Retinal pigment epithelial cell (primary cell): ENCODE measurements around the gene GAP43.

Experiments
- DNase-seq: peaks from one replicate; pipeline ENCODE4 v3.0.0-alpha.2; 2010; ENCODE audit warnings: low read depth
- H3K4me3 ChIP-seq: 2 replicates; pipeline ENCODE4 v1.5.1; 2011; ENCODE audit warnings: mild to moderate bottlenecking, low read length, control low read depth, moderate library complexity
- TF ChIP-seq, protein P1 (sequence below): conservative IDR thresholded peaks from 2 replicates; pipeline ENCODE4 v1.5.1; 2011; ENCODE audit warnings: low read depth, low read length, control low read depth, inconsistent platforms

GAP43 gene

DNA sequence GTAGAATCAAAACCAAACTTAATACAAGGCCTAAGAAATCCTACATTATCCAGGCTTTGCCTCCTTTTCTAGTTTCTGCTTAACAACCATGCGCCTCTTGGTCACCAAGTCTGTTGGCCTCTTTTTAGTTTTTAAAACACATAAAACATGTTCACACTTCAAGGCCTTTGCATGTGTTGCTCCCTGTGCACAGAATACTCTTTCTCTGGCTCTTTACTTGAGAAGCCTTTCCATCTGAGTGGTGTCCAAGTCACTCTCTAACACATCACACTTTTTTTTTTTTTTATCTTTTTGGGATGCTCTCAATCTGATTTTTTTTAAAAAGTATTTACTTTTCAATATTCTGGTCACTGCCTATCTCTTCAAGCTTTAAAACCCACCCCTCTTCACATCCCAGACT, 14.9 kb downstream of the GAP43 start:
- TF ChIP-seq, protein P1, sequence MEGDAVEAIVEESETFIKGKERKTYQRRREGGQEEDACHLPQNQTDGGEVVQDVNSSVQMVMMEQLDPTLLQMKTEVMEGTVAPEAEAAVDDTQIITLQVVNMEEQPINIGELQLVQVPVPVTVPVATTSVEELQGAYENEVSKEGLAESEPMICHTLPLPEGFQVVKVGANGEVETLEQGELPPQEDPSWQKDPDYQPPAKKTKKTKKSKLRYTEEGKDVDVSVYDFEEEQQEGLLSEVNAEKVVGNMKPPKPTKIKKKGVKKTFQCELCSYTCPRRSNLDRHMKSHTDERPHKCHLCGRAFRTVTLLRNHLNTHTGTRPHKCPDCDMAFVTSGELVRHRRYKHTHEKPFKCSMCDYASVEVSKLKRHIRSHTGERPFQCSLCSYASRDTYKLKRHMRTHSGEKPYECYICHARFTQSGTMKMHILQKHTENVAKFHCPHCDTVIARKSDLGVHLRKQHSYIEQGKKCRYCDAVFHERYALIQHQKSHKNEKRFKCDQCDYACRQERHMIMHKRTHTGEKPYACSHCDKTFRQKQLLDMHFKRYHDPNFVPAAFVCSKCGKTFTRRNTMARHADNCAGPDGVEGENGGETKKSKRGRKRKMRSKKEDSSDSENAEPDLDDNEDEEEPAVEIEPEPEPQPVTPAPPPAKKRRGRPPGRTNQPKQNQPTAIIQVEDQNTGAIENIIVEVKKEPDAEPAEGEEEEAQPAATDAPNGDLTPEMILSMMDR: no peak
- H3K4me3 ChIP-seq: no peak overlapping the region
- DNase-seq: no peak

DNA sequence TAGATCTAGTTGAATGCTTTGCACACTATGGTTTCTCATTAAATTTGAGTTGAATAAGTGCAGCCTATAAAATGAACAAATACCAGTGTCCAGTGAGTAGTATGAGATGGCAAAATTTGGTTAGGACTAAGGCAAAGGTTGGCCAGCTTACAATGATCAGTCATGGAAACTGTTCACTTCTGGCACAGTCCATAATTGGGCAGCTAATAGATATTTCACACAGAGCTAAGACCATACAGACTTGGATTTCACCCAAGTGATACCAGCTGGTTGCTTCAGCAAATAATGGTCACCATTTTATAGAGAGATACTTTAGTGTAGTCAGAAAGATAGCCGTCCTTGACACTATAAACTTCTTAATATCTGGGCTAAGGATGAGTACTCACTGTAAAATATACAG, 15.7 kb downstream of the GAP43 start:
- TF ChIP-seq, protein P1: no peak
- H3K4me3 ChIP-seq: no peak overlapping the region
- DNase-seq: no peak

DNA sequence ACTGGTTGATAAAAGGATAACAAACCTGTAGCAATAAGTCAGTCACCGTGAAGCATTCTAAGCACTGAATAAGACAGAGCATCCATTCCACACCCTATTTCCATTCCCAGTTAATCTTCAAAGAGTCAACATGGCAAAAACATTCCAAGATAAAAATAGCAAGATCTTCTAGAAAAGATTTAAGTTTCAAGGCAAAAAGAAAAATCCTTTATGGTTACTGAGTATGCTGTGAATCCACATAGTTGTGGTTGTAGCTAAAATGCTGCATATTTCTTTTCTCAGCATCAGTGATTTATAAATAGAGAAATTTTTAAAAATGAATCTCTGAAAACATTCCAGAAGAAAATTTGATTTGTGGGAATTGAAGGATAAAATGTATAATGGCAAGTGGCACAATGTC, 21.1 kb downstream of the GAP43 start:
- TF ChIP-seq, protein P1: no peak
- no peak overlapping the region for H3K4me3 ChIP-seq
- no peak for DNase-seq

DNA sequence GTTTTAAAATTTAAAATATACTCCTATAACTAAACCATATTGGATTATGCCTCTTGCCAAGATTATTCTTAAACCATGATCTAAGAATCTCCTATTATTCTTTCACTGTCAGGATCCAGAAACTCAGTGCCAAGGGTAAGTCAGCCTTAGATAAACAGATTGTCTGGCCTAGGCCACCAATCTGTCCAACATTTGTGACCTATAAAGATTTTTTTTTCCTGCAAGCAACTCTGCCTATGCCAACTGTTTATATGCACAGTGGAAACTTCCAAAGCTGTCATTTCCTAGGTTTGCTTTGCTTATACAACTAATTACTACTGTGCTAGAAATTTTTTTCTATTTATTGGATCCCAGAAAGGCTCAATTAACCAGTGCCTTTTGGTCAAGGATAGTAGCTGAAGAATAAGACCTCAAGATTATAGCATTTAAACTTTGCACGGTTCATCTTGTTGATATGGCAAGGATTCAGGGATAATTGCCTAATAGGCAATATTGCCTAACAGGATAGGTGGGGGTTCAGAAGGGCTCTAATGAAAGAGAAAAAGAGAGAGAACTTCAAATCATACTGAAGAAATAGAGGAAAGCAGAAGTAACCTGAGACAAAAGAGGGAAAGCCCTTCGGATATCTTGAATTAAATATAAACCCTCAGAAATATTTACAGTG, 22.8 kb downstream of the GAP43 start:
- no peak for DNase-seq
- TF ChIP-seq, protein P1: no peak
- no peak overlapping the region for H3K4me3 ChIP-seq

DNA sequence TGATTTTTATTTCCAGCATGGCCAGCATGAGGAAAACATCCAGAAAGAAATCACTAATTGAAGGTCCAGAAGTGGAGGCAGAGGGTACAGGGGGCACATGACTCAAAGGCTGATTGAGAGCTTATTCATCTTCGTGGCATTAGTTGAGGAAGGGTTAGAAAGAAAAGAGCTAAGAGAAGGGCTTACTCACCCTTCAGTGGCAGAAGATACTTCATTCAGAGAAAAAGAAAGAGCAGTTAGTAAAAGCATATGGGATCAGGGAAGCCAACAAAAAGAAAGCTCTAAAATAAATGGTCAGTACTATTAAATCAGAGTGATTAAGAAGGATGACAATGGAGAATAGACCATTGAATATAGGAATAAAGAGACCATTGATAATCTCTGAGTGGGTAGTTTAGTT, 25.2 kb downstream of the GAP43 start:
- TF ChIP-seq, protein P1: no peak
- DNase-seq: no peak
- H3K4me3 ChIP-seq: no peak overlapping the region

DNA sequence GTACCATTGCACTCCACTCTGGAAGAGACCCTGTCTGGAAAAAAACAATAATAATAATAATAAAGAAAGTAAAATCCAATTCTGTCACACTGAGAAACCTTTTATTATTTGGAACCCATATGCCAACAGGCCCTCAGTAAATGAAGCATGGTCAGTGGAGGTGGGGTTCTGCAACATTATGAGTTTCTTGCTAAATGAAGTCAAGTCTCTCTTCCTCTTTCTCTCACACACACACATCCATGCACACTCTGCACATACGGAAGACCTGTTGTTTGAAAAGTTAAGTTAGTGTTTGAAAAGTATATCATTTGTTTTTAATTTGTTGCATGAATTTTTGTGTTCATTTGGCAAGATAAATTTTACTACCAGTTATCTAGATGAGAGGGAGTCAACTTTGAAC, 27.8 kb downstream of the GAP43 start:
- DNase-seq: no peak
- TF ChIP-seq, protein P1: no peak
- no peak overlapping the region for H3K4me3 ChIP-seq

DNA sequence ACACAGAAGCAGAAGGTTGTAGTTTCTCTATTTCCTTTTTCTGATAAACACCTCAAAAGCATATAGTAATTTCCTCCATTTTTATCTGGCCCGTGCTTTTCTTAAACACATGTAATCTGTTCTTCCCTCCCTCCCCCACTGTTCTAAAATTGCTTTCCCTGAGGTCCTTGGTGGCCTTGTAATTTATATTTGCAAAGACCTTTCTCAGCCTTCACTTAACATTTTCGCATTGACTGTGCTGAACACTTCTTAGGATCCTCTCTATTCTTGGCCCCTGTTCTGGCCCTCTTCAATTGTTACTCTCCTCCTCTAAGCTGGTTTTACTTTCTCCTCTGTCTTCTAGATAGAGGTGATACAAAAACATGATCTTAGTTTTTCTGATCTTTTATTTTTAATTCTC, 28.3 kb downstream of the GAP43 start:
- no peak overlapping the region for H3K4me3 ChIP-seq
- no peak for DNase-seq
- TF ChIP-seq, protein P1: no peak
